Muscle layer of colon (tissue), 2 donors: ENCODE data around the gene FBXW4.

Experiments used
- H3K27ac ChIP-seq: one replicate; pipeline ENCODE4 v1.7.0; 2013; ENCODE audit warnings: low read depth, mild to moderate bottlenecking, low read length, moderate library complexity
- H3K27me3 ChIP-seq, 2 donors: one replicate each; pipeline ENCODE4 v1.7.0; 2013; ENCODE audit warnings: low read length in 2 of 2, mild to moderate bottlenecking in 2 of 2; ENCODE audit not compliant: insufficient read depth in 2 of 2, control insufficient read depth in 1 of 2
- H3K36me3 ChIP-seq: one replicate; pipeline ENCODE4 v1.7.0; 2013; ENCODE audit warnings: mild to moderate bottlenecking, low read length; ENCODE audit not compliant: insufficient read depth
- H3K4me1 ChIP-seq: one replicate; pipeline ENCODE4 v1.7.0; 2013; ENCODE audit warnings: mild to moderate bottlenecking, low read length; ENCODE audit not compliant: insufficient read depth
- H3K4me3 ChIP-seq, 2 donors: one replicate each; pipeline ENCODE4 v1.7.0; 2013; ENCODE audit warnings: low read length in 2 of 2, low read depth in 1 of 2, mild to moderate bottlenecking in 1 of 2, moderate library complexity in 1 of 2
- H3K9ac ChIP-seq: one replicate; pipeline ENCODE4 v1.7.0; 2013; ENCODE audit warnings: low read length
- H3K9me3 ChIP-seq: one replicate; pipeline ENCODE4 v1.7.0; 2013; ENCODE audit warnings: mild to moderate bottlenecking, low read length
- donor health status: abdominal sarcoma.
- donor health status: Adenocarcinoma of cecum.

FBXW4 gene

DNA sequence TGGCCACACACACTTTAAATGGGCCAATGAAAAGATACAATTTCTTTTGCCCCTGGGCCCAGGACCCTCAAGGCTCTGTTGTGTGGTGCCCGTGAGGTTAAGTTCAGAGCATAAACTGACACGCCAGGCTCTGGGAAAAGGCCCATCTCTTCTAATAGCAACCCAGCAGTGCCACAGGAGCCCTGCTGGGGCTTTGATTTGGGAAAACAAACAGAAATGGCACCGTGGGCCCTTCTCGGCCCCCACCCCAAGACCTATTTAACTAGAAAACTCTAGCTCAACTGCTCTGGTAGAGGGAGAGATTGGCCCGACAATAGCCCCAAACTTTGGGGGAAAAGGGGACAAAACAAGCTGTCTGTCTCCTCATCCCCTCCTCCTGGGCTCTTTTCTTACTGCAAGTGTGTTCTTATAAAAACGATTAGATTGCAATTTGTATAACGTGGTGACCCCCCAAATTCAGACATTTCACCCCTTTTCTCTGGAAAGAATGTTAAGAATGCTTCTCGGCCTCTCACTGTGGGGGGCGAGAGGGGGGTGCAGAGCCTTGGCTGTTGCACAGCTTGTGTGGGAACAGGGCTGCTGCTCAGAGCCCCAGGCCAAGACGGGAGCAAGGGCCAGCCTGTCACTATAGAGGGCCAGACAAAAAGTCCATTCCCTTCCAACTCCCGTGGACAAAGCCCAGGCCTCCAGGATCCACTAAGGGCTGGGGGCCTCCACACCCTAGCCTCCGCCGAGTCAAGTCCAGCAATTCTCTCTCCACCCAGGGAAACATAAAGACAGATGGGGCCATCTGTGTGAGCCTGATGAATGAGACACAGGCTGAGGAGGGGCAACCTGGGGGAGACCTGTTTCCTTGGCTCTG, 80.1 kb downstream of the FBXW4 start:
- Histone ChIP-seq H3K27ac (no peak overlapping the region), H3K9ac (no peak overlapping the region)

DNA sequence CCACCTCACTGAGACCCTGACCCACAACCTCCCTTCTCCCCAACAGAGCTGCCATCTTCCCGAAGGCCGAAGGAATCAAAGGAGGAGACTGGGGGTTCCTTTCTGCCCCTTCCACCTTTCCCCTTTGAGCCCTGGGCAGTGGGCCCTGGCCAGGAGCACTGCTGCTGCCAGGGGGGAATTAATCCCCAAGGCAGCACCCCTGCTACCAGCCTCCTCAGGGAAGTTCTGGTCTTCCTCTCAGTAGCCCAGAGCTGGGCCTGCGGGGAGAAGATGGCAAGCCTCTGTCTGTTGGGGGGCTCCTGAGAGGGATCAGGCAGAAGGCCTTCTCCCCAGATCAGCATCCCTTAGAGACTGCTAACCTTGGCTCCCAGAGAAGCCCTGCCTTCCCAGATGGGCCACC, 81.3 kb downstream of the FBXW4 start:
- H3K9me3 ChIP-seq: no peaks in the 10 kb centered on the region
- H3K4me3 ChIP-seq: no peak overlapping the region
- no peaks in the 10 kb centered on the region for H3K27me3 ChIP-seq
- H3K4me1 ChIP-seq: no peaks in the 10 kb centered on the region
- no peak overlapping the region for H3K9ac ChIP-seq
- peaks cover 60% of the 10 kb centered on the region for H3K36me3 ChIP-seq
- no peak overlapping the region for H3K27ac ChIP-seq

More for the DNA sequence above, 80.1 kb downstream of the FBXW4 start:
- Histone ChIP-seq H3K27me3 (no peaks in the 10 kb centered on the region), H3K36me3 (peaks cover 53% of the 10 kb centered on the region), H3K9me3 (no peaks in the 10 kb centered on the region), H3K4me1 (no peaks in the 10 kb centered on the region), H3K4me3 (no peak overlapping the region)

- Histone ChIP-seq H3K27ac (no peak overlapping the region), H3K27me3 (no peaks in the 10 kb centered on the region), H3K9ac (no peak overlapping the region), H3K4me3 (no peak overlapping the region), H3K4me1 (no peaks in the 10 kb centered on the region), H3K36me3 (peaks cover 64% of the 10 kb centered on the region), H3K9me3 (no peaks in the 10 kb centered on the region)
These were observed 82.1 kb downstream of the FBXW4 start for GRCh38 chr10:101612872-101613271.

GRCh38 chr10:101612086-101612485, 82.9 kb downstream of the FBXW4 start:
- H3K9me3 ChIP-seq: no peaks in the 10 kb centered on the region
- no peak overlapping the region for H3K4me3 ChIP-seq
- no peaks in the 10 kb centered on the region for H3K4me1 ChIP-seq
- no peak overlapping the region for H3K27ac ChIP-seq
- H3K27me3 ChIP-seq: no peaks in the 10 kb centered on the region
- peaks cover 64% of the 10 kb centered on the region for H3K36me3 ChIP-seq
- no peak overlapping the region for H3K9ac ChIP-seq

- no peaks in the 10 kb centered on the region for H3K4me1 ChIP-seq
- H3K27me3 ChIP-seq: no peaks in the 10 kb centered on the region
- no peak overlapping the region for H3K4me3 ChIP-seq
- no peak overlapping the region for H3K9ac ChIP-seq
- H3K27ac ChIP-seq: no peak overlapping the region
- H3K36me3 ChIP-seq: peaks cover 61% of the 10 kb centered on the region
- H3K9me3 ChIP-seq: no peaks in the 10 kb centered on the region
These were observed 83.7 kb downstream of the FBXW4 start for GRCh38 chr10:101611096-101611905.

- H3K4me3 ChIP-seq: no peak overlapping the region
- H3K4me1 ChIP-seq: no peaks in the 10 kb centered on the region
- H3K27me3 ChIP-seq: no peaks in the 10 kb centered on the region
- peaks cover 65% of the 10 kb centered on the region for H3K36me3 ChIP-seq
- no peak overlapping the region for H3K27ac ChIP-seq
- no peaks in the 10 kb centered on the region for H3K9me3 ChIP-seq
- no peak overlapping the region for H3K9ac ChIP-seq
These were observed 85.5 kb downstream of the FBXW4 start for GRCh38 chr10:101609481-101609880.

DNA sequence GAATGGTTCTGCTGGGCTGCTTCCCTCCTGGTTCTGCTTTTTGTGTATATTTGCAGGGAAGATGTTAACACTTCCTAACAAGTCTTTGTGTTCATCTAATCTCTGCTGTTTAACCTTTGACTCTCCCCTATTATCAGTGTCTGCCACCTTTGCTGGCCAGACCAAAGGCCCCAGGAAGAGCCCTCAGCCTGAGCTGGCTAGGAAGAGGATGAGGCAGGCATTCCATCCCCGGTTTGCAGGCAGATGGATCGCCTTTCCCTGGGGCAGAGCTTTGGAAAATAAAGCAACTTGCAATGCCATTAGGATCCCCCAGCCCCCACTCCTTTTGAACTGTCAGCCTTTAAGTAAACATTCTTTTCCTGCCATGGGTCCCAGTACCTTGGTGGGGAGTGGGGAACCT, 87.8 kb downstream of the FBXW4 start:
- no peaks in the 10 kb centered on the region for H3K27me3 ChIP-seq
- H3K9ac ChIP-seq: no peak overlapping the region
- no peak overlapping the region for H3K27ac ChIP-seq
- H3K9me3 ChIP-seq: no peaks in the 10 kb centered on the region
- H3K4me1 ChIP-seq: no peaks in the 10 kb centered on the region
- H3K36me3 ChIP-seq: peaks cover 66% of the 10 kb centered on the region
- H3K4me3 ChIP-seq: no peak overlapping the region

DNA sequence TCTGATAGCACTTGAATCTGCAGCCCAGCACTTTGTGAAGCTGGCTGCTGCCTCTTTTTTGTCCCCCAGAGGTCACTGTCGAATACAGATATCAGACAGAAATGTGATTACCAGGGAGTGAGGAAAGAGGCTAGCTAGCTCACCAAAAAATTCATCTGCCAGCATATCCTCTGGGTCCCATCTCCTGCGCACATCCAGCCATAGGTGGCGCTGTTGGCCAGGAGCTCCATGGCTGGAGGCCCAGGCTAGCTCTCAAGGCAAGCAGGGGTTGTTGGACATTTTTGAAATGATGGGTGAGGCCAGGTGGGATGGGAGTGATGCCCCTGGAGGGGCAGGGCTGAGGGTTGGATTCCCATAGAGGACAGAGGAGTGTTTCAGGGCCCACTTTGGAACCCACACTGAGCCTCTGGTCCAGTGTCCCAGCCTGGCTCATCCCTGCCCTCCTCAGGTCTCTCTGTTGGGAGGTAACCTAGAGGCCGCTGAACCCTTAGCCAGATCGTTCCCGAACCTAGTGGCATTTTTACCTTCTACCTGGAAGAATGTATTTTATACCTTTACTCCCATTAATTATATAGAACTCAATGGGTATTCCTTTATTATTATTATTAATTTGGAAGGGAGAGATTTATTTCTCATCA, 92.1 kb downstream of the FBXW4 start:
- Histone ChIP-seq H3K9ac (no peak overlapping the region), H3K4me1 (no peaks in the 10 kb centered on the region), H3K27ac (no peak overlapping the region), H3K27me3 (no peaks in the 10 kb centered on the region), H3K9me3 (no peaks in the 10 kb centered on the region), H3K4me3 (no peak overlapping the region), H3K36me3 (peaks cover 34% of the 10 kb centered on the region)

DNA sequence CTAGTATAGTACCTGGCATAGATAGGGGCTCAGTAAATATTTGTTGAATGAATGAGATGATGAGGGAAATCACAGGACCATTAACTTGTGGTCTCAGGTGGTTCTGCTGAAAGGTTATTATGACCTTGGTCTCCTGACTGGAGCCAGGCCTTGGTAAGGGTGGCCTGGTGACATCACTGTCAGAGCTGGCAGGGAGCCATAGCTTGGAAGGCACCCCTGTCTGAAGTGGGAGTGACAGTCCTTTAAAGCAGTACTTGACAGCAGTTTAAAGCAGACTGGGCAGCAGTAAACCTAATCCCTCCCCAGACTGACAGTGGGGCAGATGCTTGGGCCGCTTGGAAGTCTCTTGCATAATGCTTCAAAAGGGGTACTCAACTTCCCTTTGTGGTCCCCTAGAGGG, 93.4 kb downstream of the FBXW4 start:
- no peaks in the 10 kb centered on the region for H3K4me1 ChIP-seq
- H3K9me3 ChIP-seq: no peaks in the 10 kb centered on the region
- H3K27me3 ChIP-seq: no peaks in the 10 kb centered on the region
- H3K27ac ChIP-seq: no peak overlapping the region
- H3K9ac ChIP-seq: no peak overlapping the region
- peaks cover 26% of the 10 kb centered on the region for H3K36me3 ChIP-seq
- no peak overlapping the region for H3K4me3 ChIP-seq

GRCh38 chr10:101597091-101597900, 97.7 kb downstream of the FBXW4 start:
- H3K4me3 ChIP-seq: no peak overlapping the region
- H3K9me3 ChIP-seq: no peaks in the 10 kb centered on the region
- H3K27me3 ChIP-seq: no peaks in the 10 kb centered on the region
- H3K36me3 ChIP-seq: peaks cover 18% of the 10 kb centered on the region
- no peaks in the 10 kb centered on the region for H3K4me1 ChIP-seq
- no peak overlapping the region for H3K27ac ChIP-seq
- no peak overlapping the region for H3K9ac ChIP-seq
